ENCODE measurements around the gene METTL5.
"Not testable (repeated sequence)": the region's sequence is repeated elsewhere in the genome, so short reads cannot be mapped to it uniquely, and the experiment has no call there.

The METTL5 gene

GRCh38 chr2:169862816-169863215 is 38.1 kb upstream of the METTL5 start:
- DNase-seq (ENCODE audit: low read depth): no peak
- no peak for TF ChIP-seq CTCF (conservative IDR thresholded peaks at IDR 0.05; ENCODE audit: control insufficient read depth, insufficient read depth, low read depth, low read length)
- H3K4me3 ChIP-seq (ENCODE audit: control insufficient read depth, low read depth, low read length): no peak overlapping the region

DNA sequence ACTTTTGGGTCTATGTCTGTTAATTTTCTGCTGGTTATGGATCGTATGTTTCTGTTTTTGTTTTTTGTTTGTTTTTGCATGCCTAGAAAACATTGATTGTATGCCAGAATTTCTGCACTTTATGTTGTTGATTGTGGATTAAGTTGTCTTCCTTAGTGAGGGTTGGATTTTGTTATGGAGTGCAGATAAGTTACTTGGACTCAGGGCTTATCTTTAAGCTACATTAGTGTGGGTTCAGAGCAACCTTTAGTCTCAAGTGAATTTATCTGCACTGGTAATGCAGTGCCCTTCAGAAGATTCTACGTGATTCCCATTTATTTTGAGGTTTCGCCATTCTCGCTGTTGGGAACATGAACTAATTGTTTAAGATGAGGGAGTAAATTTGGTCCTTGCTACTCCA is 35.4 kb upstream of the METTL5 start:
- no peak for DNase-seq (ENCODE audit: low read depth)
- no peak for TF ChIP-seq CTCF (conservative IDR thresholded peaks at IDR 0.05; ENCODE audit: control insufficient read depth, insufficient read depth, low read depth, low read length)
- H3K4me3 ChIP-seq (ENCODE audit: control insufficient read depth, low read depth, low read length): no peak overlapping the region

GRCh38 chr2:169859423-169859822 is 34.7 kb upstream of the METTL5 start:
- no peak overlapping the region for H3K4me3 ChIP-seq (ENCODE audit: control insufficient read depth, low read depth, low read length)
- TF ChIP-seq CTCF (conservative IDR thresholded peaks at IDR 0.05; ENCODE audit: control insufficient read depth, insufficient read depth, low read depth, low read length): no peak

GRCh38 chr2:169855281-169856258 is 30.9 kb upstream of the METTL5 start:
- not testable (repeated sequence) for H3K4me3 ChIP-seq (ENCODE audit: control insufficient read depth, low read depth, low read length); DNase-seq (ENCODE audit: low read depth)

More at GRCh38 chr2:169859423-169859822, 34.7 kb upstream of the METTL5 start:
- no peak for DNase-seq (ENCODE audit: low read depth)

- DNase-seq (ENCODE audit: low read depth): no peak
- no peak for TF ChIP-seq CTCF (conservative IDR thresholded peaks at IDR 0.05; ENCODE audit: control insufficient read depth, insufficient read depth, low read depth, low read length)
- H3K4me3 ChIP-seq (ENCODE audit: control insufficient read depth, low read depth, low read length): no peak overlapping the region
Measured at GRCh38 chr2:169853041-169853668, 28.4 kb upstream of the METTL5 start.

DNA sequence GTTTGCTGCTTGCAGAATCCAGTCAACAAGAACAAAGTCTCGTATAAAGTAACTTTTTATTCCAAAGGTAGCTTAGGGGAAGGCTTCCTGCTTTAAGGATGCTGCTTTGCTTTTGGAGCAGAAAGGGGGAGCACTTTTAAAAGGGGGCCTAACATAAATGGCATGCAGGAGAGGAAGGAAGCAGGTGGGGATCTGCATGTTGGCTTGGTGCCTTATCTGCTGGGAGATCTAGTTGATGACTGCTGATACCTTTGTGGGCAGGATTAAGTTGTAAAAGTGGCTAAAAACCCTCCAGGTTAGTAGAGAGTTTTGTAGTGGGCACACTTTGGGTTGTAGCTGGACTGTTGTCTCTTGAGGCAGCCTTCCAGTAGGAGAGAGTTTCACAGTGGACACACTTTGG is 25.0 kb upstream of the METTL5 start:
- no peak overlapping the region for H3K4me3 ChIP-seq (ENCODE audit: control insufficient read depth, low read depth, low read length)
- DNase-seq (ENCODE audit: low read depth): no peak
- TF ChIP-seq CTCF (conservative IDR thresholded peaks at IDR 0.05; ENCODE audit: control insufficient read depth, insufficient read depth, low read depth, low read length): no peak

DNA sequence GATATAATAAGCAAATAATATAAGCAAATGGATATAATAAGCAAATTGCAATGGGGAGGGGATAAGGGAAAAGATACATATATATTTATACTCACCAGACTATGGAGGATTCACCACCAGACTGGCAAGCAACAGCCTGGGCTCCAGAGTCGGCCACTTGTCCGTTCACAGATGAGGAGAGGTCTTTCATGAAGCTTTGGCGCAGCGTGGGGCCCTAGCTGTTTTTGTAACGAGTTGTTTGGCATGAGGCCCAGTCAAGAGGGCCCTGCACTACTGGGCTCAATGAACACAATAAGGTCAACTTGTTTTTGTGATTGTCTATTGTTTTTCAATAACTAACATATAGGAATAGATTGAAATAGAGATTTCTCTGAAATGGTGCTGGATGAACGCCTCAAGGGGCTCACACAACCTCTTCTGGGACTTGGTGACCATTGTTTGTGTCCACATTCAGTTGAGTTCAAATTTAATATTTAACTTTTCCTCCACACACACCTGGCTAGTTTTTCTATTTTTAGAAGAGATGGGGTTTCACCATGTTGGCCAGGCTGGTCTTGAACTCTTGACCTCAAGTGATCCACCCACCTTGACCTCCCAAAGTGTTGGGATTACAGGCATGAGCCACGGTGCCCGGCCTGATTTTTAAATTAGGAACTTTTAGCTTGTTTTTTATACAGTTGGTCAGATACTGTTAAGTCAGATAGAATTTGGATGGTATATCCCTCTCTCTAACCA is 24.4 kb upstream of the METTL5 start:
- H3K4me3 ChIP-seq (ENCODE audit: control insufficient read depth, low read depth, low read length); DNase-seq (ENCODE audit: low read depth): not testable (repeated sequence)

All from fibroblast of mammary gland (primary cell).